PC-9 (cell line): ENCODE data around the gene PLXDC2.

Experiments
- EZH2 ChIP-seq: fragments of 200-600 bp; sonication (generic); IDR thresholded peaks from 2 replicates; pipeline ENCODE4 v1.8.0; 2017; ENCODE audit warnings: antibody characterized with exemption, low read depth
- TF ChIP-seq, protein P1 (sequence below): fragments of 200-600 bp; sonication (generic); conservative IDR thresholded peaks from 2 replicates; pipeline ENCODE4 v1.6.1; 2017; ENCODE audit warnings: mixed run types, antibody characterized with exemption, mild to moderate bottlenecking, moderate library complexity

DNA sequence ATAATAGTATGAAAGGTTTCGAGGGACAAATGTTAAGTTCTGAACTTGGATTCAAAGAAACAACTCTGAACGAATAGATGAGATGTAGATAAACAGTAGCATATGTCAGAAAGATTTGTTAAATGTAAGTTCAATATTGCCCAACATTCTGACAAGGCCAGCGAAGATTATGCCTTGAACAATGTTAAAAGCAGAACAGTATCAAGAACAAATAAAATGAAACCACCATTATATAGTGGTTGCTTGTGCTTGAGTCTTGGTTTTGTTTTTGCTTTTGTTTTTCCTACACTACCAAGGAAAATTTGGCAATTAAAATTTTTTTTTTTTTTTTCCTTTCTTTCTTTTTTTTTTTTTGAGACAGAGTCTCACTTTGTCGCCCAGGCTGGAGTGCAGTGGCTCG lies 66.4 kb downstream of the PLXDC2 start:
- TF ChIP-seq, protein P1, sequence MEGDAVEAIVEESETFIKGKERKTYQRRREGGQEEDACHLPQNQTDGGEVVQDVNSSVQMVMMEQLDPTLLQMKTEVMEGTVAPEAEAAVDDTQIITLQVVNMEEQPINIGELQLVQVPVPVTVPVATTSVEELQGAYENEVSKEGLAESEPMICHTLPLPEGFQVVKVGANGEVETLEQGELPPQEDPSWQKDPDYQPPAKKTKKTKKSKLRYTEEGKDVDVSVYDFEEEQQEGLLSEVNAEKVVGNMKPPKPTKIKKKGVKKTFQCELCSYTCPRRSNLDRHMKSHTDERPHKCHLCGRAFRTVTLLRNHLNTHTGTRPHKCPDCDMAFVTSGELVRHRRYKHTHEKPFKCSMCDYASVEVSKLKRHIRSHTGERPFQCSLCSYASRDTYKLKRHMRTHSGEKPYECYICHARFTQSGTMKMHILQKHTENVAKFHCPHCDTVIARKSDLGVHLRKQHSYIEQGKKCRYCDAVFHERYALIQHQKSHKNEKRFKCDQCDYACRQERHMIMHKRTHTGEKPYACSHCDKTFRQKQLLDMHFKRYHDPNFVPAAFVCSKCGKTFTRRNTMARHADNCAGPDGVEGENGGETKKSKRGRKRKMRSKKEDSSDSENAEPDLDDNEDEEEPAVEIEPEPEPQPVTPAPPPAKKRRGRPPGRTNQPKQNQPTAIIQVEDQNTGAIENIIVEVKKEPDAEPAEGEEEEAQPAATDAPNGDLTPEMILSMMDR: no peak
- TF ChIP-seq EZH2: no peak
